OCI-LY7 (cell line): Measurements from ENCODE around the gene CIC. TPM values are rescaled to one million over a fixed set of nuclear protein-coding genes. Genes with fewer than 3 reads are reported as not detected.
A peak's percentile ranks its signal among the peaks of the same experiment; 100 is the strongest.

Source experiments
- BruUV-seq: library from RNA; stranded (reverse); fragments of 400-500 nt; replicated peaks from 2 replicates; lab custom pipeline; 2021; lab: Mats Ljungman, UMichigan
- CTCF ChIA-PET: fragments of 300-600 bp; sonication (Branson Sonifier 250); formaldehyde crosslinking; loops from one replicate; lab custom pipeline; 2022; ENCODE audit warnings: antibody characterized with exemption; ENCODE audit not compliant: unreplicated experiment; lab: Charles Lee
- POLR2A ChIA-PET: fragments of 300-600 bp; sonication (Branson Sonifier 250); formaldehyde crosslinking; loops from one replicate; lab custom pipeline; 2022; ENCODE audit warnings: antibody characterized with exemption; lab: Charles Lee
- DNase-seq: peaks from one replicate; pipeline ENCODE4 v3.0.0-alpha.2; 2015; ENCODE audit warnings: low spot score
- H2AFZ ChIP-seq: fragments of 200-600 bp; sonication (generic), shearing (Covaris generic); 2 replicates; pipeline ENCODE4 v1.6.1; 2014; ENCODE audit warnings: mild to moderate bottlenecking, antibody characterized with exemption, low read length, moderate library complexity
- H3K27ac ChIP-seq: fragments of 200-600 bp; sonication (generic); 2 replicates; pipeline ENCODE4 v1.5.1; 2014; ENCODE audit warnings: mixed run types, low read depth, mild to moderate bottlenecking, moderate library complexity, low read length, inconsistent platforms; ENCODE audit not compliant: poor library complexity, severe bottlenecking
- H3K36me3 ChIP-seq: fragments of 200-600 bp; sonication (generic); 2 replicates; pipeline ENCODE4 v1.6.1; 2014; ENCODE audit warnings: mild to moderate bottlenecking, antibody characterized with exemption, low read length, moderate library complexity, mixed read lengths; ENCODE audit not compliant: insufficient read depth
- H3K4me1 ChIP-seq: fragments of 200-600 bp; sonication (generic); 2 replicates; pipeline ENCODE4 v1.5.1; 2014; ENCODE audit warnings: mild to moderate bottlenecking, low read length; ENCODE audit not compliant: insufficient read depth, poor library complexity, severe bottlenecking
- H3K4me2 ChIP-seq: fragments of 200-600 bp; sonication (generic); 2 replicates; pipeline ENCODE4 v1.6.1; 2014; ENCODE audit warnings: mild to moderate bottlenecking, low read length
- H3K4me3 ChIP-seq: fragments of 200-600 bp; sonication (generic); 2 replicates; pipeline ENCODE4 v1.5.1; 2014; ENCODE audit warnings: mild to moderate bottlenecking, low read depth, low read length; ENCODE audit not compliant: poor library complexity, severe bottlenecking
- H3K79me2 ChIP-seq: fragments of 200-600 bp; sonication (generic); 2 replicates; pipeline ENCODE4 v1.6.1; 2016; ENCODE audit warnings: low read depth, mild to moderate bottlenecking, low read length, moderate library complexity, mixed read lengths; ENCODE audit not compliant: insufficient read depth
- H3K9me2 ChIP-seq: fragments of 200-600 bp; sonication (generic); 2 replicates; pipeline ENCODE4 v1.6.1; 2016; ENCODE audit warnings: mild to moderate bottlenecking, low read length, mixed read lengths; ENCODE audit not compliant: insufficient read depth
- H3K9me3 ChIP-seq: fragments of 200-600 bp; sonication (generic); 2 replicates; pipeline ENCODE4 v1.6.1; 2014; ENCODE audit warnings: mild to moderate bottlenecking, mixed run types, low read length, mixed read lengths
- H4K20me1 ChIP-seq: fragments of 200-600 bp; sonication (generic); 2 replicates; pipeline ENCODE4 v1.6.1; 2014; ENCODE audit warnings: mild to moderate bottlenecking, antibody characterized with exemption, low read length, moderate library complexity, mixed read lengths; ENCODE audit not compliant: insufficient read depth
- CTCF ChIP-seq: fragments of 200-600 bp; sonication (generic); conservative IDR thresholded peaks from 2 replicates; pipeline ENCODE4 v1.5.1; 2014; ENCODE audit warnings: mild to moderate bottlenecking, antibody characterized with exemption, low read length, moderate library complexity, mixed read lengths
- EZH2phosphoT487 ChIP-seq: fragments of 200-600 bp; sonication (generic); IDR thresholded peaks from 2 replicates; pipeline ENCODE4 v1.6.1; 2018; ENCODE audit warnings: low read depth, borderline replicate concordance, mild to moderate bottlenecking, mixed run types, antibody characterized with exemption, low read length, moderate library complexity, mixed read lengths
- intact Hi-C: fragments of 100-400 bp; cut with micrococcal nuclease; formaldehyde crosslinking; loops from one replicate; pipeline ENCODE4 v1.10.0; 2022; ENCODE audit not compliant: unreplicated experiment
- total RNA-seq, 2 experiments: library from RNA; depleted of rRNA in 1 of 2; stranded (reverse); fragments of >200 nt in 1 of 2; shearing (Covaris generic) in 1 of 2; gene quantifications; 2 replicates each; pipeline ENCODE4 v1.2.3, GENCODE V29; 2014 to 2022

The CIC gene
- total RNA-seq, 2 experiments from 2014 or later = 26.8 to 48.2 TPM

DNA sequence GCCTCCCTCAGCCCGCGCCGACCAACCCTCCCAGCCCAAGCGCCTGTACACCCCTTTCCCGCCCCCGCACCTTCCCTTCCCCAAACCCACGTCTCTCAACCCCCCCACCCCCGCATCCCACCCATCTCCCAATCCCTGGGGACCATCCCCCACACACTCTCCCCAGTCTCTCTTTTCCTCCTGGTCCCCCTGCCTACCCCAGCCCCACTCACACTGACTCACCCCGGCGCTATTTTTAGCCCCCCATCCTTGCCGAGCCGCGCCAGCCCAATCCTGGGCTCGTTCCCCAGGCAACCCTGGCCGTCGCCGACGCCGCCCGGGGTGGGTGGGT is 11.7 kb downstream of the CIC start:
- H3K79me2 ChIP-seq = peaks cover 13% of the 10 kb centered on the region
- no TSS peak for BruUV-seq
- no peaks in the 10 kb centered on the region for H3K9me3 ChIP-seq
- intact Hi-C loops = loop anchor here (1.0 to 10.0 kb wide), 4 partner anchors 36 to 416 kb away; partner anchors contain the start of gene RPS19
- POLR2A ChIA-PET = interaction anchor here (0.5 to 2.6 kb wide), 4 partner anchors 20 to 38 kb away, joined by 3 to 9 read pairs (median 6); partner anchors contain the start of genes GSK3A, PAFAH1B3 and PRR19
- H3K36me3 ChIP-seq = no peaks in the 10 kb centered on the region
- DNase-seq = no peak
- CTCF ChIA-PET = no interaction called here
- TF ChIP-seq CTCF (no peak), EZH2phosphoT487 (no peak)
- peak overlapping the region; percentile 93 for H3K4me2 ChIP-seq
- peaks cover 10% of the 10 kb centered on the region; the same call in 1 of the 2 replicates for H4K20me1 ChIP-seq
- H2AFZ ChIP-seq = no peak overlapping the region
- peaks cover 50% of the 10 kb centered on the region for H3K4me1 ChIP-seq
- H3K9me2 ChIP-seq = no peaks in the 10 kb centered on the region
- H3K4me3 ChIP-seq = peak overlapping the region; percentile 83
- H3K27ac ChIP-seq = peak overlapping the region; percentile 82

DNA sequence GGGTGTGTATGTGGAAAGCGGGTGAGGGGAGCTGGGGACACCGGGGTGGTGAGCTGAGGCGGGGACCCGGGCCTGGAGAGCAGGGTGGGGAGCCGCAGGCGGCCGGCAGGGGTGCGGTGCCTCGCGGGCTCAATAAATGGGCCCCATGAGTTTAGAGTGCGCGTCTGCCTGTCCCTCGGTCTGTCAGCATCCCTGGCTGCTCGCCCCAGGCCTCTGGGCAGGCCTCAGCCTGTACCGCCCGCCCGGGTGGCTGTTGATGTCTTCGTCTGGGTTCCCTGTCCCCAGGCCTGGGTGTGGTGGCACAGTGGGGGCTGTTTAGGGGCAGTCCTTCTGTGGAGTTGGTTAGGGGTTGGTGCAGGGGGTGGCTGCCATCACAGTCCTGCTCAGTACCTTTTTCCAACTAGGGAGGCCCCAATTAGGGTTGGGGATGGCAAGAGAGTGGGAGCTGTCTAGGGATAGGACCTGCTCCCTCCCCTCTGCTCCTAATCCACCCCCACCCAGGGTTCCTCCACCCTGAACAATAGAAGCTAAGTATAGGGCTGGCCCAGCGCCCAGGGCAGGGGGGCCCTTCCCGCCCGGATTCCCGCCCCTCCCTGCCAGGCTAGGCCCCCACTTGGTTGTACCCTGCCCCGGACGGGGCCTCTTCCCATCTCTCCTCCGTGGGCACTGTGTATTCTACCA is 12.2 kb downstream of the CIC start:
- BruUV-seq = no TSS peak
- H3K4me1 ChIP-seq = peaks cover 55% of the 10 kb centered on the region
- DNase-seq = peak; percentile 54
- ChIA-PET CTCF (no interaction called here), POLR2A (interaction anchor here (0.5 to 1.5 kb wide), 5 partner anchors 19 to 150 kb away, joined by 3 to 7 read pairs (median 4); partner anchors contain the start of genes GSK3A, PAFAH1B3 and PRR19)
- H3K27ac ChIP-seq = peak overlapping the region; percentile 82
- peak overlapping the region; percentile 93 for H3K4me2 ChIP-seq
- H3K79me2 ChIP-seq = peaks cover 17% of the 10 kb centered on the region
- H3K9me3 ChIP-seq = no peaks in the 10 kb centered on the region
- H3K4me3 ChIP-seq = peak overlapping the region; percentile 83
- H3K36me3 ChIP-seq = no peaks in the 10 kb centered on the region
- H4K20me1 ChIP-seq = peaks cover 10% of the 10 kb centered on the region; the same call in 1 of the 2 replicates
- H2AFZ ChIP-seq = no peak overlapping the region
- TF ChIP-seq EZH2phosphoT487 (no peak), CTCF (no peak)
- H3K9me2 ChIP-seq = no peaks in the 10 kb centered on the region
- intact Hi-C loops = loop anchor here (2.0 to 10.0 kb wide), 2 partner anchors 152 to 416 kb away; partner anchors contain the start of gene RPS19
